ENCODE data around the gene CANT1. TPM values are rescaled to one million over a fixed set of nuclear protein-coding genes. Genes with fewer than 3 reads are reported as not detected.

CANT1 gene
- total and polyA plus RNA-seq, 2 of the 13 experiments (the other 11 are each of a cell fraction or from before 2014, with no cell fraction given) = 34.1 to 42.1 TPM

DNA sequence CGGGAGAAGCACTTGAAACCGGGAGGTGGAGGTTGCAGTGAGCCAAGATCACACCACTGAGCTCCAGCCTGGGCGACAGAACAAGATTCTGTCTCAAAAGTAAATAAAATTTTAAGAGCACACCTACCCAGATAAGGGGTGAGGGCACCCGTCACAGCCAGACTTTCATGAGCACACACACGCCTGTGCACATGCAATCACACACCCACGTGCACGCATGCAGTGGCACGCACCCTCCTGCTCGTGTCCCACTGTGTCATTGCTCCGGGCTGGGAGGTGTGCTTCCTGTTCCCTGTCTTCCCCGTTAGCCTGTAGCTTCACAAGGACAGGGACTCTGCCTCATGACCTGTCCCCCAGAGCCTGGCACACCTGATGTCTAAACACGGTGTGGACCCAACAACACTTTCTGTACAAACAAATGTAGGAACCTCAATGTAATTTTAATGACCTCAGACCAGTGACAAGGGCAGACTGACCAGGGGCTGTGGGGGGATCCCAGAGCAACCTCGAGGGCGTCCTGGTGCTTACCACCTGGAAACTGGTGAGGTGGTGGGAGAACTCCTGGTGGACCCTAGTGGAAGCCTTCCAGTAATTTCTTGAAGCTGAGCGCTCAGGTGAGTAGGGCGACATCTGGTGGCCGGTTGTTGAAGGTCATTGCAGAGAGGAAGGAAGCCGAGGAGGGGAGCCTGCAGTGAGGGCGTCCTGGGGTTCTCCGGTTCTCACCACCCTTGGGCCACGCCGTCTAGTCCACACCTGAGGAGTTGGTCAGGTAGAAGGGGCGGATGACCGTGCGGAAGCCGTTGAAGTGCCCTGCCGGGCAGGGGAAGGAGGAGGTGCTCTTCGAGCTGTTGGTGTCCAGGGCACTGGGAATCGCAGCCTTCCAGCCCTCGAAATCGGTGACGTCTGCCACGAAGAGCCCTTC is 38.5 kb downstream of the CANT1 start (continued):
- TF ChIP-seq, protein P1, sequence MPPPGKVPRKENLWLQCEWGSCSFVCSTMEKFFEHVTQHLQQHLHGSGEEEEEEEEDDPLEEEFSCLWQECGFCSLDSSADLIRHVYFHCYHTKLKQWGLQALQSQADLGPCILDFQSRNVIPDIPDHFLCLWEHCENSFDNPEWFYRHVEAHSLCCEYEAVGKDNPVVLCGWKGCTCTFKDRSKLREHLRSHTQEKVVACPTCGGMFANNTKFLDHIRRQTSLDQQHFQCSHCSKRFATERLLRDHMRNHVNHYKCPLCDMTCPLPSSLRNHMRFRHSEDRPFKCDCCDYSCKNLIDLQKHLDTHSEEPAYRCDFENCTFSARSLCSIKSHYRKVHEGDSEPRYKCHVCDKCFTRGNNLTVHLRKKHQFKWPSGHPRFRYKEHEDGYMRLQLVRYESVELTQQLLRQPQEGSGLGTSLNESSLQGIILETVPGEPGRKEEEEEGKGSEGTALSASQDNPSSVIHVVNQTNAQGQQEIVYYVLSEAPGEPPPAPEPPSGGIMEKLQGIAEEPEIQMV (CRISPR knock-in tag; IDR thresholded peaks at IDR 0.05; ENCODE audit: low read depth) = no peak
- TF ChIP-seq ZNF331 (CRISPR knock-in tag; IDR thresholded peaks at IDR 0.05) = peak; percentile 63; the same call in 1 of the 2 replicates
- TF ChIP-seq, protein P2, sequence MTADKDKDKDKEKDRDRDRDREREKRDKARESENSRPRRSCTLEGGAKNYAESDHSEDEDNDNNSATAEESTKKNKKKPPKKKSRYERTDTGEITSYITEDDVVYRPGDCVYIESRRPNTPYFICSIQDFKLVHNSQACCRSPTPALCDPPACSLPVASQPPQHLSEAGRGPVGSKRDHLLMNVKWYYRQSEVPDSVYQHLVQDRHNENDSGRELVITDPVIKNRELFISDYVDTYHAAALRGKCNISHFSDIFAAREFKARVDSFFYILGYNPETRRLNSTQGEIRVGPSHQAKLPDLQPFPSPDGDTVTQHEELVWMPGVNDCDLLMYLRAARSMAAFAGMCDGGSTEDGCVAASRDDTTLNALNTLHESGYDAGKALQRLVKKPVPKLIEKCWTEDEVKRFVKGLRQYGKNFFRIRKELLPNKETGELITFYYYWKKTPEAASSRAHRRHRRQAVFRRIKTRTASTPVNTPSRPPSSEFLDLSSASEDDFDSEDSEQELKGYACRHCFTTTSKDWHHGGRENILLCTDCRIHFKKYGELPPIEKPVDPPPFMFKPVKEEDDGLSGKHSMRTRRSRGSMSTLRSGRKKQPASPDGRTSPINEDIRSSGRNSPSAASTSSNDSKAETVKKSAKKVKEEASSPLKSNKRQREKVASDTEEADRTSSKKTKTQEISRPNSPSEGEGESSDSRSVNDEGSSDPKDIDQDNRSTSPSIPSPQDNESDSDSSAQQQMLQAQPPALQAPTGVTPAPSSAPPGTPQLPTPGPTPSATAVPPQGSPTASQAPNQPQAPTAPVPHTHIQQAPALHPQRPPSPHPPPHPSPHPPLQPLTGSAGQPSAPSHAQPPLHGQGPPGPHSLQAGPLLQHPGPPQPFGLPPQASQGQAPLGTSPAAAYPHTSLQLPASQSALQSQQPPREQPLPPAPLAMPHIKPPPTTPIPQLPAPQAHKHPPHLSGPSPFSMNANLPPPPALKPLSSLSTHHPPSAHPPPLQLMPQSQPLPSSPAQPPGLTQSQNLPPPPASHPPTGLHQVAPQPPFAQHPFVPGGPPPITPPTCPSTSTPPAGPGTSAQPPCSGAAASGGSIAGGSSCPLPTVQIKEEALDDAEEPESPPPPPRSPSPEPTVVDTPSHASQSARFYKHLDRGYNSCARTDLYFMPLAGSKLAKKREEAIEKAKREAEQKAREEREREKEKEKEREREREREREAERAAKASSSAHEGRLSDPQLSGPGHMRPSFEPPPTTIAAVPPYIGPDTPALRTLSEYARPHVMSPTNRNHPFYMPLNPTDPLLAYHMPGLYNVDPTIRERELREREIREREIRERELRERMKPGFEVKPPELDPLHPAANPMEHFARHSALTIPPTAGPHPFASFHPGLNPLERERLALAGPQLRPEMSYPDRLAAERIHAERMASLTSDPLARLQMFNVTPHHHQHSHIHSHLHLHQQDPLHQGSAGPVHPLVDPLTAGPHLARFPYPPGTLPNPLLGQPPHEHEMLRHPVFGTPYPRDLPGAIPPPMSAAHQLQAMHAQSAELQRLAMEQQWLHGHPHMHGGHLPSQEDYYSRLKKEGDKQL (CRISPR knock-in tag; IDR thresholded peaks at IDR 0.05; ENCODE audit: low read depth) = no peak
- TF ChIP-seq HOXA9 (CRISPR knock-in tag; IDR thresholded peaks at IDR 0.05; ENCODE audit: borderline replicate concordance) = no peak
- TF ChIP-seq, protein P3, sequence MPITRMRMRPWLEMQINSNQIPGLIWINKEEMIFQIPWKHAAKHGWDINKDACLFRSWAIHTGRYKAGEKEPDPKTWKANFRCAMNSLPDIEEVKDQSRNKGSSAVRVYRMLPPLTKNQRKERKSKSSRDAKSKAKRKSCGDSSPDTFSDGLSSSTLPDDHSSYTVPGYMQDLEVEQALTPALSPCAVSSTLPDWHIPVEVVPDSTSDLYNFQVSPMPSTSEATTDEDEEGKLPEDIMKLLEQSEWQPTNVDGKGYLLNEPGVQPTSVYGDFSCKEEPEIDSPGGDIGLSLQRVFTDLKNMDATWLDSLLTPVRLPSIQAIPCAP (CRISPR knock-in tag; IDR thresholded peaks at IDR 0.05; ENCODE audit: low read depth) = no peak
- no peak; the same call in 1 of the 2 replicates for TF ChIP-seq ZNF44 (CRISPR knock-in tag; IDR thresholded peaks at IDR 0.05)
- 0 out of 2 replicates have a peak, but pooled peaks have one; percentile 33 for TF ChIP-seq ZNF607 (CRISPR knock-in tag; IDR thresholded peaks at IDR 0.05; ENCODE audit: borderline replicate concordance)
- TF ChIP-seq POLR2AphosphoS5 (IDR thresholded peaks at IDR 0.05; ENCODE audit: low read depth, low read length) = no peak
- TF ChIP-seq, protein P4, sequence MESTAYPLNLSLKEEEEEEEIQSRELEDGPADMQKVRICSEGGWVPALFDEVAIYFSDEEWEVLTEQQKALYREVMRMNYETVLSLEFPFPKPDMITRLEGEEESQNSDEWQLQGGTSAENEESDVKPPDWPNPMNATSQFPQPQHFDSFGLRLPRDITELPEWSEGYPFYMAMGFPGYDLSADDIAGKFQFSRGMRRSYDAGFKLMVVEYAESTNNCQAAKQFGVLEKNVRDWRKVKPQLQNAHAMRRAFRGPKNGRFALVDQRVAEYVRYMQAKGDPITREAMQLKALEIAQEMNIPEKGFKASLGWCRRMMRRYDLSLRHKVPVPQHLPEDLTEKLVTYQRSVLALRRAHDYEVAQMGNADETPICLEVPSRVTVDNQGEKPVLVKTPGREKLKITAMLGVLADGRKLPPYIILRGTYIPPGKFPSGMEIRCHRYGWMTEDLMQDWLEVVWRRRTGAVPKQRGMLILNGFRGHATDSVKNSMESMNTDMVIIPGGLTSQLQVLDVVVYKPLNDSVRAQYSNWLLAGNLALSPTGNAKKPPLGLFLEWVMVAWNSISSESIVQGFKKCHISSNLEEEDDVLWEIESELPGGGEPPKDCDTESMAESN (CRISPR knock-in tag; conservative IDR thresholded peaks at IDR 0.05) = no peak
- TF ChIP-seq PHF21A (CRISPR knock-in tag; IDR thresholded peaks at IDR 0.05) = no peak
- TF ChIP-seq, protein P5, sequence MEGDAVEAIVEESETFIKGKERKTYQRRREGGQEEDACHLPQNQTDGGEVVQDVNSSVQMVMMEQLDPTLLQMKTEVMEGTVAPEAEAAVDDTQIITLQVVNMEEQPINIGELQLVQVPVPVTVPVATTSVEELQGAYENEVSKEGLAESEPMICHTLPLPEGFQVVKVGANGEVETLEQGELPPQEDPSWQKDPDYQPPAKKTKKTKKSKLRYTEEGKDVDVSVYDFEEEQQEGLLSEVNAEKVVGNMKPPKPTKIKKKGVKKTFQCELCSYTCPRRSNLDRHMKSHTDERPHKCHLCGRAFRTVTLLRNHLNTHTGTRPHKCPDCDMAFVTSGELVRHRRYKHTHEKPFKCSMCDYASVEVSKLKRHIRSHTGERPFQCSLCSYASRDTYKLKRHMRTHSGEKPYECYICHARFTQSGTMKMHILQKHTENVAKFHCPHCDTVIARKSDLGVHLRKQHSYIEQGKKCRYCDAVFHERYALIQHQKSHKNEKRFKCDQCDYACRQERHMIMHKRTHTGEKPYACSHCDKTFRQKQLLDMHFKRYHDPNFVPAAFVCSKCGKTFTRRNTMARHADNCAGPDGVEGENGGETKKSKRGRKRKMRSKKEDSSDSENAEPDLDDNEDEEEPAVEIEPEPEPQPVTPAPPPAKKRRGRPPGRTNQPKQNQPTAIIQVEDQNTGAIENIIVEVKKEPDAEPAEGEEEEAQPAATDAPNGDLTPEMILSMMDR (CRISPR knock-in tag; IDR thresholded peaks at IDR 0.05) = peak; percentile 96
- TF ChIP-seq, protein P6, sequence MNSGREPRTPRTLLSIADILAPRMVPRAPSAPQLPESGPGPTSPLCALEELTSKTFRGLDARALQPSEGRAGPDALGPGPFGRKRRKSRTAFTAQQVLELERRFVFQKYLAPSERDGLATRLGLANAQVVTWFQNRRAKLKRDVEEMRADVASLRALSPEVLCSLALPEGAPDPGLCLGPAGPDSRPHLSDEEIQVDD (CRISPR knock-in tag; IDR thresholded peaks at IDR 0.05; ENCODE audit: borderline replicate concordance) = no peak
- TF ChIP-seq ZNF382 (CRISPR knock-in tag; IDR thresholded peaks at IDR 0.05; ENCODE audit: borderline replicate concordance) = no peak
- TF ChIP-seq ZNF564 (CRISPR knock-in tag; IDR thresholded peaks at IDR 0.05) = no peak
